Caco-2 (cell line): ENCODE data around the gene NPAS3. TPM values are rescaled to one million over a fixed set of nuclear protein-coding genes. Genes with fewer than 3 reads are reported as not detected.

Source experiments
- BruUV-seq: library from RNA; stranded (reverse); fragments of 400-500 nt; replicated peaks from 2 replicates; lab custom pipeline; 2021; lab: Mats Ljungman, UMichigan
- CTCF ChIA-PET: fragments of 300-600 bp; sonication (Branson Sonifier 250); formaldehyde crosslinking; loops from one replicate; lab custom pipeline; 2022; ENCODE audit warnings: antibody characterized with exemption; lab: Charles Lee
- POLR2A ChIA-PET: fragments of 300-600 bp; sonication (Branson Sonifier 250); formaldehyde crosslinking; loops from one replicate; lab custom pipeline; 2022; ENCODE audit warnings: antibody characterized with exemption; lab: Charles Lee
- DNase-seq, 2 experiments: peaks; one replicate each; pipeline versions ENCODE4 v3.0.0 to v3.0.0-alpha.2; 2020 to 2022
- H3K27me3 ChIP-seq: replicated peaks from 2 replicates; pipeline ENCODE4 v1.6.0; 2011; ENCODE audit warnings: low read length; ENCODE audit not compliant: control insufficient read depth, insufficient read depth
- H3K36me3 ChIP-seq: 2 replicates; pipeline ENCODE4 v1.5.1; 2011; ENCODE audit warnings: low read length; ENCODE audit not compliant: control insufficient read depth, insufficient read depth
- H3K4me1 ChIP-seq: fragments of 250-450 bp; sonication (Bioruptor Pico); 2 replicates; pipeline ENCODE4 v1.5.1; 2020; ENCODE audit warnings: mild to moderate bottlenecking
- H3K4me3 ChIP-seq: 2 replicates; pipeline ENCODE4 v1.5.1; 2011; ENCODE audit warnings: low read depth, mild to moderate bottlenecking, control low read depth, low read length
- H3K9me3 ChIP-seq: fragments of 250-450 bp; sonication (Bioruptor Pico); 2 replicates; pipeline ENCODE4 v1.5.1; 2020; ENCODE audit warnings: mild to moderate bottlenecking, moderate library complexity
- H3K27ac Mint-ChIP-seq: one replicate; pipeline ENCODE4 v1.8.0; 2022; ENCODE audit warnings: mixed read lengths; ENCODE audit not compliant: unreplicated experiment
- H3K27me3 Mint-ChIP-seq: one replicate; pipeline ENCODE4 v1.8.0; 2022; ENCODE audit warnings: mixed read lengths; ENCODE audit not compliant: insufficient read depth, unreplicated experiment
- H3K36me3 Mint-ChIP-seq: one replicate; pipeline ENCODE4 v1.8.0; 2022; ENCODE audit warnings: mild to moderate bottlenecking, mixed read lengths; ENCODE audit not compliant: insufficient read depth, unreplicated experiment
- H3K4me1 Mint-ChIP-seq: one replicate; pipeline ENCODE4 v1.8.0; 2022; ENCODE audit warnings: low read depth, mixed read lengths; ENCODE audit not compliant: unreplicated experiment
- H3K4me3 Mint-ChIP-seq: one replicate; pipeline ENCODE4 v1.8.0; 2022; ENCODE audit warnings: mild to moderate bottlenecking, moderate library complexity, mixed read lengths; ENCODE audit not compliant: unreplicated experiment
- H3K9me3 Mint-ChIP-seq: one replicate; pipeline ENCODE4 v1.8.0; 2022; ENCODE audit warnings: mixed read lengths; ENCODE audit not compliant: unreplicated experiment
- intact Hi-C: fragments of 100-400 bp; cut with micrococcal nuclease; formaldehyde crosslinking; loops from one replicate; pipeline ENCODE4 v1.10.0; 2022; ENCODE audit not compliant: unreplicated experiment
- total RNA-seq: library from RNA; stranded (reverse); gene quantifications from 2 replicates; pipeline ENCODE4 v1.2.3, GENCODE V29; 2022
- TF ChIP-seq, protein P1 (sequence below), 2 experiments: fragments of 200-600 bp in 1 of 2; IDR thresholded peaks; 1 replicate in 1 of 2; 2 replicates in 1 of 2; pipeline versions ENCODE4 v1.5.1 to v1.8.0; 2011 to 2022; ENCODE audit warnings: antibody characterized with exemption in 1 of 2, control low read depth in 1 of 2, inconsistent platforms in 1 of 2, low read depth in 1 of 2, low read length in 1 of 2, mild to moderate bottlenecking in 1 of 2, moderate library complexity in 1 of 2; ENCODE audit not compliant: insufficient read depth in 1 of 2, severe bottlenecking in 1 of 2, unreplicated experiment in 1 of 2

The NPAS3 gene
- total RNA-seq, 1 experiment from 2014 or later = not detected

GRCh38 chr14:32939254-32940065 is 781 bp downstream of the NPAS3 start:
- DNase-seq = peak in 1 of 2 experiments; percentile 41
- ChIA-PET POLR2A (no interaction called here), CTCF (interaction anchor here (0.6 kb wide), 1 partner anchor 228 kb away, joined by 3 read pairs; no protein-coding TSS in a partner anchor)
- Histone ChIP-seq H3K4me3 (peak overlapping the region; percentile 40), H3K27me3 (peaks cover 6% of the 10 kb centered on the region), H3K9me3 (no peaks in the 10 kb centered on the region), H3K4me1 (no peaks in the 10 kb centered on the region), H3K36me3 (no peaks in the 10 kb centered on the region)
- TF ChIP-seq, protein P1, sequence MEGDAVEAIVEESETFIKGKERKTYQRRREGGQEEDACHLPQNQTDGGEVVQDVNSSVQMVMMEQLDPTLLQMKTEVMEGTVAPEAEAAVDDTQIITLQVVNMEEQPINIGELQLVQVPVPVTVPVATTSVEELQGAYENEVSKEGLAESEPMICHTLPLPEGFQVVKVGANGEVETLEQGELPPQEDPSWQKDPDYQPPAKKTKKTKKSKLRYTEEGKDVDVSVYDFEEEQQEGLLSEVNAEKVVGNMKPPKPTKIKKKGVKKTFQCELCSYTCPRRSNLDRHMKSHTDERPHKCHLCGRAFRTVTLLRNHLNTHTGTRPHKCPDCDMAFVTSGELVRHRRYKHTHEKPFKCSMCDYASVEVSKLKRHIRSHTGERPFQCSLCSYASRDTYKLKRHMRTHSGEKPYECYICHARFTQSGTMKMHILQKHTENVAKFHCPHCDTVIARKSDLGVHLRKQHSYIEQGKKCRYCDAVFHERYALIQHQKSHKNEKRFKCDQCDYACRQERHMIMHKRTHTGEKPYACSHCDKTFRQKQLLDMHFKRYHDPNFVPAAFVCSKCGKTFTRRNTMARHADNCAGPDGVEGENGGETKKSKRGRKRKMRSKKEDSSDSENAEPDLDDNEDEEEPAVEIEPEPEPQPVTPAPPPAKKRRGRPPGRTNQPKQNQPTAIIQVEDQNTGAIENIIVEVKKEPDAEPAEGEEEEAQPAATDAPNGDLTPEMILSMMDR (IDR thresholded peaks at IDR 0.05; ENCODE audit: insufficient read depth in 1 of 2, low read depth in 1 of 2, low read length in 1 of 2, severe bottlenecking in 1 of 2, unreplicated experiment in 1 of 2) = no peak
- Mint-ChIP-seq H3K27ac (no peak overlapping the region), H3K36me3 (no peaks in the 10 kb centered on the region), H3K27me3 (peaks cover 39% of the 10 kb centered on the region), H3K4me1 (peaks cover 18% of the 10 kb centered on the region), H3K4me3 (peak overlapping the region; percentile 86), H3K9me3 (no peaks in the 10 kb centered on the region)
- BruUV-seq = no TSS peak
- intact Hi-C loops = loop anchor here (10.0 kb wide), 1 partner anchor 225 kb away; no protein-coding TSS in a partner anchor

DNA sequence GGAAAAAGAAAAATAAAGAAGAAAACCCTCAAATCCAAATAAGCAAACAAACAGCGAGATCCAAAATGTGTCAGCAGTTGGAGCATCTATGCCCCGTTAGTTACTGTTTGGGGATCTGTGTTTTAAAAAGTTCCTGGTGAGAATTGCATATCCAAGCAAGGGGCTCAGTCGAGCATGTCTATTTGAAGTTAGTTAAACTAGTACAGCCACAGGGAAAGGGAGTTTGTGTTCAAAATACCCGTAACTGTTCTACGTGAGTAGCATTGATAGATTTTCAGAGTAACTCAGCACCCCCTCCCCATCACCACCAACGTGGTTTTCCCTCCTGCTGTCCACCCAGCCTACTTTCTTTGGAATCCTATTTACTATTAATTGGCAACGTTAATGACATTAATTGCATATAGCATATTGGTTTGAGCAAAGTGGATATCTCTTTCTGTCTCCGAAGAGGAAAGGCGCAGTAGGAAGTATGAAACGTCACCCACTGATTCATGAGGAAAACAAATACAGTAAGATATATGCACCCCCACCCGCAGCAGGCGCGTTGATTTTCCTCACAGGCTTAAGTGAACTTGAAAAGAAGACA is 1.5 kb downstream of the NPAS3 start:
- no peaks in the 10 kb centered on the region for H3K36me3 ChIP-seq
- no peak for DNase-seq
- H3K27me3 ChIP-seq = peaks cover 4% of the 10 kb centered on the region
- Mint-ChIP-seq H3K27me3 (peaks cover 42% of the 10 kb centered on the region), H3K36me3 (no peaks in the 10 kb centered on the region), H3K27ac (no peak overlapping the region), H3K4me1 (peaks cover 18% of the 10 kb centered on the region), H3K9me3 (no peaks in the 10 kb centered on the region), H3K4me3 (peak overlapping the region; percentile 86)
- peak overlapping the region; percentile 40 for H3K4me3 ChIP-seq
- TF ChIP-seq, protein P1 (IDR thresholded peaks at IDR 0.05; ENCODE audit: insufficient read depth in 1 of 2, low read depth in 1 of 2, low read length in 1 of 2, severe bottlenecking in 1 of 2, unreplicated experiment in 1 of 2) = no peak
- H3K9me3 ChIP-seq = no peaks in the 10 kb centered on the region
- BruUV-seq = no TSS peak
- ChIA-PET POLR2A (no interaction called here), CTCF (no interaction called here)
- no peaks in the 10 kb centered on the region for H3K4me1 ChIP-seq
- intact Hi-C loops = no loop called here

GRCh38 chr14:32940711-32941667 is 2.3 kb downstream of the NPAS3 start:
- BruUV-seq = no TSS peak
- intact Hi-C loops = no loop called here
- H3K27me3 Mint-ChIP-seq = peaks cover 38% of the 10 kb centered on the region
- Histone ChIP-seq H3K36me3 (no peaks in the 10 kb centered on the region), H3K27me3 (peaks cover 4% of the 10 kb centered on the region), H3K9me3 (no peaks in the 10 kb centered on the region), H3K4me3 (no peak overlapping the region), H3K4me1 (no peaks in the 10 kb centered on the region)
- CTCF ChIA-PET = no interaction called here
- peaks cover 18% of the 10 kb centered on the region for H3K4me1 Mint-ChIP-seq
- H3K36me3 Mint-ChIP-seq = no peaks in the 10 kb centered on the region
- no peak overlapping the region for H3K4me3 Mint-ChIP-seq
- no peak for DNase-seq
- no peaks in the 10 kb centered on the region for H3K9me3 Mint-ChIP-seq
- no peak overlapping the region for H3K27ac Mint-ChIP-seq
- TF ChIP-seq, protein P1 (IDR thresholded peaks at IDR 0.05; ENCODE audit: insufficient read depth in 1 of 2, low read depth in 1 of 2, low read length in 1 of 2, severe bottlenecking in 1 of 2, unreplicated experiment in 1 of 2) = no peak
- POLR2A ChIA-PET = no interaction called here
